ENCODE results near the gene HEMK1.

HEMK1 gene

DNA sequence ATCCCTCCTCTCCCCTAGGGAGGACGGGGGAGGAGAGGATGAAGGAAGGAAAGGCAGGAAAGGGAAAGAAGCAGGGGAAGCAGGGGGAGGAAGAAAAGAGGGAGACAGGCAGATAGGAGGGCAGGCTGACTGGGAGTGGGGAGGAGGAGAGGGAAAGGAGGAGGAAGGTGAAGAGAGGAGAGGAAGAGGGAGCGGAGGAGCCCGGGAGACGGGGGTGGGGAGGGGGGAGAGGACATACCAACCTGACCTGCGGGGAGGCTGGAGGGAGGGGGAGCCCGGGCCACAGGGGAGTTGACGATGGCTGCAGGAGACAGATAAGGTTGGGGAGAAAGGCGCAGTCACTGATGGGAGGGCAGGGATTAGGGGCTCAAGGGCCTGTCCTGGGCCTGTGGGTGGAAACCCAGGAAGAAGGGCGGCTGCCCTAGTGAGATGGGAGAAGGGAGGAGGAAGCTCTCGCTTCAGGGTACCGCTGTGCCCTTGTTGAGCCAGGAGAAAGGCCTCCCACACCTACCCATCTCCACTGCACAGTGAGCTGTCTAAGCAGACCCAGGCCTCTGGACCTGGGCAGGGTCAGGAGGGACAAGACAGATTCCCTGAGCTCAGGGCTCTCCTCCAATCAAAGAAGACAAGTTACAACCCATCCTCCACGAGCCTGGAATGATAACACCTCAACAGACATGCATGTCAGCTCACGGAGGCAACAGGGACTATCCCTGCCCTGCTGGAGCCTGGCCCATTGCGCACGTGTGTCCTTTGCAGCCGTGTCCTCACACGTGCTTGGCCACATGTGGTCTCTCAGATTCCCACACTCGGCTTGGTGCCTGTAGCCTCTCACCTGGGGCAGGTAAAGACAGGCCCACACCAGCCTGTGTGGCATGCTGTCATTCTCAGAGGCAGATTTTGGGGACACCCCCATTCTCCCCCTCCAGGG lies 29.7 kb upstream of the HEMK1 start:
- no peak for DNase-seq
- H3K4me3 ChIP-seq (ENCODE audit: low read depth, low read length), result no peak overlapping the region
- no peaks in the 10 kb centered on the region for H3K9me3 ChIP-seq
- H3K36me3 ChIP-seq, result no peaks in the 10 kb centered on the region
- peaks cover 16% of the 10 kb centered on the region for H3K4me1 ChIP-seq
- TF ChIP-seq, protein P1, sequence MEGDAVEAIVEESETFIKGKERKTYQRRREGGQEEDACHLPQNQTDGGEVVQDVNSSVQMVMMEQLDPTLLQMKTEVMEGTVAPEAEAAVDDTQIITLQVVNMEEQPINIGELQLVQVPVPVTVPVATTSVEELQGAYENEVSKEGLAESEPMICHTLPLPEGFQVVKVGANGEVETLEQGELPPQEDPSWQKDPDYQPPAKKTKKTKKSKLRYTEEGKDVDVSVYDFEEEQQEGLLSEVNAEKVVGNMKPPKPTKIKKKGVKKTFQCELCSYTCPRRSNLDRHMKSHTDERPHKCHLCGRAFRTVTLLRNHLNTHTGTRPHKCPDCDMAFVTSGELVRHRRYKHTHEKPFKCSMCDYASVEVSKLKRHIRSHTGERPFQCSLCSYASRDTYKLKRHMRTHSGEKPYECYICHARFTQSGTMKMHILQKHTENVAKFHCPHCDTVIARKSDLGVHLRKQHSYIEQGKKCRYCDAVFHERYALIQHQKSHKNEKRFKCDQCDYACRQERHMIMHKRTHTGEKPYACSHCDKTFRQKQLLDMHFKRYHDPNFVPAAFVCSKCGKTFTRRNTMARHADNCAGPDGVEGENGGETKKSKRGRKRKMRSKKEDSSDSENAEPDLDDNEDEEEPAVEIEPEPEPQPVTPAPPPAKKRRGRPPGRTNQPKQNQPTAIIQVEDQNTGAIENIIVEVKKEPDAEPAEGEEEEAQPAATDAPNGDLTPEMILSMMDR (IDR thresholded peaks at IDR 0.05; ENCODE audit: low read depth, low read length), result no peak
- no peaks in the 10 kb centered on the region for H3K27me3 ChIP-seq

DNA sequence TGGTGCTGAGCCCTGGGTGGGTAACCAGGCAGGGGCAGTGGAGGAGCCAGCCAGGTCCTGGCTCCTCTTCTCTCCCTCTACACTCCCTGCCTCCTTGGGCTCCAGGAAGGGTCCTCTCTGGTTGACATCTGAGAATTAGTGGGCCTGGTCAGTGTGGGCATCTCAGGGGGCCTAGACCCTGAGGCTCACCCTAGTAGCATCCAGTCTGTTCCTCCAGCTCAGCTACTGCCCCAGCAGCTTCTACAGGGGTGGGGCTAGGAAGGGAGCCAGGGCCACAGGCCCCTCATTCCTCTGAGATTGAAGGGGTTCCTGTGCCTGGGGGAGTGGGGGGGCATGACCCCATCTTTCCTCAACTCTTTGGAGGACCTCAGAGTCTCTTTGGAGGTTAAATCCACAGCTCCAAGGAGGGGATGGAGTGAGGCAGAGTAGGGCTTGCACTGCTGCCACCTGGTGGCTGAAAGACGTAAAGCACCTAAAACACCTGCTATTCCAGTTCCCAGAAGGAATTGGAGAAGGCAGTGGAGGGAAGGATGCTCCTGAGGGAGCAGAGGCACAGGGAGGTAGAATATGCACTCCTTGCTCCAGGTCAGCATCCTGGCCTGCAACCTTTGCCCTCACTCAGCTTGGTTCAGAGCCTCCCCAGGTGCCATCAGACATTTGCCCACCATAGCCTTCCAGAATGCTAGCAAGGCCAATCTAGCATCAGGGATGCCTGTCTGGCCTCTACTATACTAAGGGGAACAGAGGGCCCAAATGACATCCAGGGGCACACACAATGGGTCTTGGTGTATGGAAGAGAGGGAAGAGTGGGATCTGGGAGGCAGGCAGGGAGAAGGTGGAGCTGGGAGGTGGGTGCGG lies 26.9 kb upstream of the HEMK1 start:
- TF ChIP-seq, protein P1 (IDR thresholded peaks at IDR 0.05; ENCODE audit: low read depth, low read length), result peak; percentile 80
- H3K4me3 ChIP-seq (ENCODE audit: low read depth, low read length), result no peak overlapping the region
- no peaks in the 10 kb centered on the region for H3K27me3 ChIP-seq
- no peaks in the 10 kb centered on the region for H3K9me3 ChIP-seq
- no peaks in the 10 kb centered on the region for H3K36me3 ChIP-seq
- DNase-seq, result peak; percentile 60
- peaks cover 16% of the 10 kb centered on the region for H3K4me1 ChIP-seq

DNA sequence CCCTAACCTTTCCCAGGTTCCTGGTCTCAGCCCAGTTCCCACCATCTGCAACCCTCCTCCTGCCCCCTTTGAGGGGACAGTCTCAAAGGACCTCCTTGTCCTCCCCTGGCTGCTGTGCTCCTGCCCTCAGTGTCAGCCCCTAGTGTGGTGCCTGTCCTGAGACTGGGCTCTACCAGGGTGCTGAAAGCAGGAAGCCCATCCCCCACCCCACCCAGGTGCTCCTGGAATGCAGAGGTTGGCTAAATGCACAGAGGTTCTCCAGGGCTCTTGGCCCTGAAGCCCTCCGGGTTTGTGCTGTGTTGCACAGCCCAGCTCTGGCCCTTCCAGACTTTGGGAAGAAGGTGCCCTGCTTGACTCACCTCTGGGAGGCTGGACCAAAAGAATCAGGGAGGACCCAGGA lies 23.5 kb upstream of the HEMK1 start:
- no peak for DNase-seq

DNA sequence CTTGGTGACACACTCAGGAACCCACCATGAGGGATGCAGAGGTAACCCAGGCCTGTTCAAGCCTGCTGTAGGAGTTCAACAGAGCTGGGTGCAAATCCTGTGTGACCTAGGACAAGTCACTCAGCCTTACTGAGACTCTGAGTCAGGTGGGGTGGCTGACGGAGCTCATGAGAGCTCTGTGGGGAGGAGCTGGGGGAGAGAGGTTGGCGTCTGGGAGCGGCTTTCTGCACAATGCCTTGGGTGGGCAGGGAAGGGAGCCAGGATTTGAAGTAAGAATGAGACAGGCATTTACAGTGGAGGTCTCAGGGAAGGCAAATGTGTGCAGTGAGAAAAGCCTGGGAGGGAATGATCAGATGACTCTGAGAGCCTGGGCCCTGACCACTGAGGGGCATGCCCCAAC lies 20.1 kb upstream of the HEMK1 start:
- Histone ChIP-seq H3K4me3 (ENCODE audit: low read depth, low read length) (no peak overlapping the region), H3K27me3 (no peaks in the 10 kb centered on the region), H3K36me3 (no peaks in the 10 kb centered on the region), H3K4me1 (peaks cover 4% of the 10 kb centered on the region), H3K9me3 (no peaks in the 10 kb centered on the region)
- no peak for DNase-seq
- TF ChIP-seq, protein P1 (IDR thresholded peaks at IDR 0.05; ENCODE audit: low read depth, low read length), result no peak

More for the DNA sequence above, 23.5 kb upstream of the HEMK1 start:
- Histone ChIP-seq H3K9me3 (no peaks in the 10 kb centered on the region), H3K4me1 (peaks cover 13% of the 10 kb centered on the region), H3K36me3 (no peaks in the 10 kb centered on the region), H3K27me3 (no peaks in the 10 kb centered on the region), H3K4me3 (ENCODE audit: low read depth, low read length) (no peak overlapping the region)
- TF ChIP-seq, protein P1 (IDR thresholded peaks at IDR 0.05; ENCODE audit: low read depth, low read length), result no peak

DNA sequence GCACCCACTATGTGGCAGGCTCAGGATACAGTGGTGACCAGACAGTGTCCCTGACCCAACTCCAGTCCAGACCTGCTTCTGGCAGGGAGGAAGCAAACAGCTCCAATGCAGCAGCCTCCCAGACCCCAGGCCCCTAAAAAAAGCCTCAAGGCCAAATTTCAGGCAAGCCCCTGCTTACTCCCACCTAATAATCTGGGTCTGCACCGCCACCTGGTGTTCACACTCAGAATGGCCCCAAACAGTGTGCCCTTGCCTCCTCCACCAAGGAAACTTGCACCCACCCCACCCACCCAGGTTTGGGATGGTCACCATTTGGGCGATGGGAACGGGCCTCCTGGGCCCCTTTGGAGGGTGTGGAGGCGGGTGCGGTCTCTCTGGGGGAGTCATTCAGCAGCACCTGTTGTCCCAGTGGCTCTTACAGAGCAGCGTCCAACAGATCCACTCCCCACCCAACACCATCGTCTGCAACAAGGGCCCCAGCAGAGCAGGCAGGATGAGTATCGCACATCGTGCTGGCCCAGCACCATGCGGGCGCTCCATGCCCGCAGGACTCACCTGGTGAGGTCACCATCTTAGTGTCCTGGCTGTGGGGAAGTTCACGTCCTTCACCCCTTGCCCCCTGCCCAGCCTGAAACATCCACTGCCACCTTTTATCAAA lies 19.1 kb upstream of the HEMK1 start:
- TF ChIP-seq, protein P1 (IDR thresholded peaks at IDR 0.05; ENCODE audit: low read depth, low read length), result peak; percentile 64
- H3K9me3 ChIP-seq, result no peaks in the 10 kb centered on the region
- no peaks in the 10 kb centered on the region for H3K27me3 ChIP-seq
- no peaks in the 10 kb centered on the region for H3K36me3 ChIP-seq
- H3K4me1 ChIP-seq, result peaks cover 4% of the 10 kb centered on the region
- H3K4me3 ChIP-seq (ENCODE audit: low read depth, low read length), result no peak overlapping the region
- peak; percentile 71 for DNase-seq

Measured in BE2C (cell line).